RWPE2 (cell line): ENCODE measurements around the gene SPDYE4.

Experiments
- ATAC-seq: fragments of 200-7000 bp; cut with Tn5 transposase; 3 replicates; pipeline ENCODE4 v1.9.1; 2021; ENCODE audit warnings: low read depth
- DNase-seq: peaks from one replicate; pipeline ENCODE4 v3.0.0-alpha.2; 2020; ENCODE audit warnings: low spot score
- H3K27ac ChIP-seq: fragments of 450-650 bp; 2 replicates; pipeline ENCODE4 v1.5.1; 2017; ENCODE audit warnings: mild to moderate bottlenecking; ENCODE audit not compliant: poor library complexity, severe bottlenecking
- H3K27me3 ChIP-seq: fragments of 250-450 bp; sonication (Bioruptor Pico); 2 replicates; pipeline ENCODE4 v1.5.1; 2021; ENCODE audit warnings: mild to moderate bottlenecking, moderate library complexity; ENCODE audit not compliant: insufficient read depth, poor library complexity, severe bottlenecking
- H3K36me3 ChIP-seq: fragments of 250-450 bp; sonication (Bioruptor Pico); 2 replicates; pipeline ENCODE4 v1.5.1; 2020; ENCODE audit warnings: low read depth, mild to moderate bottlenecking, moderate library complexity
- H3K4me1 ChIP-seq: fragments of 250-450 bp; sonication (Bioruptor Pico); 2 replicates; pipeline ENCODE4 v1.5.1; 2021; ENCODE audit warnings: mild to moderate bottlenecking, moderate library complexity; ENCODE audit not compliant: insufficient read depth, poor library complexity, severe bottlenecking
- H3K4me3 ChIP-seq: fragments of 250-450 bp; sonication (Bioruptor Pico); 2 replicates; pipeline ENCODE4 v1.5.1; 2021; ENCODE audit warnings: mild to moderate bottlenecking, moderate library complexity; ENCODE audit not compliant: severe bottlenecking
- H3K9me3 ChIP-seq: fragments of 250-450 bp; sonication (Bioruptor Pico); 2 replicates; pipeline ENCODE4 v1.5.1; 2021; ENCODE audit warnings: mild to moderate bottlenecking, moderate library complexity; ENCODE audit not compliant: severe bottlenecking
- TF ChIP-seq, protein P1 (sequence below): fragments of 450-650 bp; IDR thresholded peaks from one replicate; pipeline ENCODE4 v1.5.1; 2017; ENCODE audit warnings: mild to moderate bottlenecking, moderate library complexity; ENCODE audit not compliant: poor library complexity, severe bottlenecking

Gene SPDYE4

DNA sequence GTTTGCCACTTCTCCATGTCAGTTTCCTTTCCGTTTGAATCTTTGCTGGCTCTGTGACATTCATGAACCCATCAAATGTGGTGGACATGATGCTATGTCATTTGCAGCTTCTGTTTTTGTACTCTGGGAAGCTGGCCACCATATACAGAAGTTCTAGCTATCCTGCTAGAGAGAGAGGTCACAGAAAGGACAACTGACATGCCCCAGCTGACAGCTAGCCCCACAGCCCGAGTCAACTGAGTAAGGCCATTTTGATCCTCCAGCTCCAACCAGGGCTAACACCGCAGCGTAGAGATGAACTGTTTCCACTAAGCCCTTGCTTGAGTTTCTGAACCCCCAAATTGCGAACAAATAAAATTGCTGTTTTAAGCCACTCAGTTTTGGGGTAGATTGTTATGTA, 47.5 kb downstream of the SPDYE4 start:
- no peaks in the 10 kb centered on the region for H3K4me1 ChIP-seq
- no peak for ATAC-seq
- H3K36me3 ChIP-seq = no peaks in the 10 kb centered on the region
- no peak overlapping the region for H3K4me3 ChIP-seq
- H3K27ac ChIP-seq = no peak overlapping the region
- H3K27me3 ChIP-seq = no peaks in the 10 kb centered on the region
- TF ChIP-seq, protein P1, sequence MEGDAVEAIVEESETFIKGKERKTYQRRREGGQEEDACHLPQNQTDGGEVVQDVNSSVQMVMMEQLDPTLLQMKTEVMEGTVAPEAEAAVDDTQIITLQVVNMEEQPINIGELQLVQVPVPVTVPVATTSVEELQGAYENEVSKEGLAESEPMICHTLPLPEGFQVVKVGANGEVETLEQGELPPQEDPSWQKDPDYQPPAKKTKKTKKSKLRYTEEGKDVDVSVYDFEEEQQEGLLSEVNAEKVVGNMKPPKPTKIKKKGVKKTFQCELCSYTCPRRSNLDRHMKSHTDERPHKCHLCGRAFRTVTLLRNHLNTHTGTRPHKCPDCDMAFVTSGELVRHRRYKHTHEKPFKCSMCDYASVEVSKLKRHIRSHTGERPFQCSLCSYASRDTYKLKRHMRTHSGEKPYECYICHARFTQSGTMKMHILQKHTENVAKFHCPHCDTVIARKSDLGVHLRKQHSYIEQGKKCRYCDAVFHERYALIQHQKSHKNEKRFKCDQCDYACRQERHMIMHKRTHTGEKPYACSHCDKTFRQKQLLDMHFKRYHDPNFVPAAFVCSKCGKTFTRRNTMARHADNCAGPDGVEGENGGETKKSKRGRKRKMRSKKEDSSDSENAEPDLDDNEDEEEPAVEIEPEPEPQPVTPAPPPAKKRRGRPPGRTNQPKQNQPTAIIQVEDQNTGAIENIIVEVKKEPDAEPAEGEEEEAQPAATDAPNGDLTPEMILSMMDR = no peak
- peak; percentile 18 for DNase-seq
- no peaks in the 10 kb centered on the region for H3K9me3 ChIP-seq

DNA sequence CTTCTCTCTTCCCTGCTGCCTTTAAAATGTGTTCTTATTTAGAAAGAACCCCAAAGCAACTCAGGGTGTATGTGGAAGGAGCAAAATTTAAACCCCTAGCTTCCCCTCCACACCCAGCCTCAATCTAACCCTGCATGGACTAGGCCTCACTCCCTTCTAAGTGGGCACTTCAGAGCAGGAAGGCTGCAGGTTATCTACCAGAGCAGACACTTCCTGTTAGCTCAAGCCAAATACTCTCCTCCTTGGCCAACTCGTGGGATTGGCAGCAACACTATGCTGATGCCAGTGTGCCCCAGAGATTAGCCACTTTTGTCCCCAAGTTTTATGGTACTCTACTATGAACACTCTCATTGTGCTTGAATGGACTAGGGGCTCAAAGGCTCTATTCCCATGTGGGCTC, 49.3 kb downstream of the SPDYE4 start:
- H3K27ac ChIP-seq = no peak overlapping the region
- ATAC-seq = no peak
- TF ChIP-seq, protein P1 = no peak

DNA sequence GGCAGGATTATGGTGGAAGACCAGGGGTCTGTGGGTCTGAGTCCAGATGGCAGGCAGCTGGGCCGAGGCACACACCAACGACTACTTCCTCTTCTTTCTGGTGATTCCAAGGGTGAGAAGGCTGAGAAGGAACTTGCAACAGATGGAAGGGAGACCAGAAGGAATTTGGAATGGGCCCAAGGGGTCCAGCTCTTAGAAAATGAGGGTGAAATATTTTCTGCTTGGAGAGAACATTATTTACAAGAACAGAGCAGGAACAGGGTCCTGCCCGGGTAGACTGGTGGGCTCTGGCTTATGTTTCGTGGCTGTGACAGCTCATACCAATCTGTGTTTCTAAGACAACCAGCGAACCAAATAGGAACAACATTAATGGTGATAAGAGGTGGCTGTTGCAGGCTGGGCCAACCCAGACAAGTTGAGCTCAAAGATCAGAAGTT, 50.3 kb downstream of the SPDYE4 start:
- H3K4me3 ChIP-seq = no peak overlapping the region
- TF ChIP-seq, protein P1 = no peak
- ATAC-seq = no peak
- no peaks in the 10 kb centered on the region for H3K4me1 ChIP-seq
- no peaks in the 10 kb centered on the region for H3K36me3 ChIP-seq
- H3K27ac ChIP-seq = no peak overlapping the region
- no peaks in the 10 kb centered on the region for H3K9me3 ChIP-seq
- H3K27me3 ChIP-seq = no peaks in the 10 kb centered on the region
- DNase-seq = peak; percentile 16

More for the DNA sequence above, 49.3 kb downstream of the SPDYE4 start:
- Histone ChIP-seq H3K4me3 (no peak overlapping the region), H3K4me1 (no peaks in the 10 kb centered on the region), H3K27me3 (no peaks in the 10 kb centered on the region), H3K9me3 (no peaks in the 10 kb centered on the region), H3K36me3 (no peaks in the 10 kb centered on the region)
- no peak for DNase-seq

DNA sequence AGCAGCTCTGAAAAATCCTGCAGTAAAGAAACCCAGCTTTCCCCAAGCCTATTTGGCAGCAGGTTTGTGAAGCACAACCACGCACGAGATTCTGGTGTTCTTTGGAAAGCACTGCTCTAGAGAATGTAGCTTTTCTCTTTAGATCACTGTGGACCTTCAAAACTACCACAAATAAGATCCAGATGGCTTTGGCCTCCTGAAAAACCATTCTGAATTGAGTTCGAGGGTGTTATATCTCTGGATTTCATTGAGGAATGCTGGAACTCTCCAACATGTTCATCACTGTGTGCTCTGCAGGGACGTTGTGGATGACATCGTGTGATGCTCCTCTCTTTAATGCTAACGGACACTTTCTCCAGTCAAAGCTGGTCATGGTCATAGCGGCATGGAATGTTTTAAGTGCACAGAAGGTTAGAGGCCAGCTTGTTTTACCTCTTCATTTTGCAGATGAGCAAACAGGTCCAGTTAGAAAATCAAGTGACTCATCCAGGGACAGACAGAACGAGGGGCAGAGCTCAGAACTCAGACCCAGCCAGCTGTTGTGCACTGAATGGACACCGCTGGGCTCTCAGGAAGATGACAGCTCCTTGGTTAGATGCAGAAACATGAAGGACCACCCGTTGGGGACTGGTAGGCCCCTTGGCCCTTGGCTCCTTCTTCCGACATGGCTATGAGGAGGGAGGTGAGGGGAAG, 50.9 kb downstream of the SPDYE4 start:
- Histone ChIP-seq H3K27ac (no peak overlapping the region), H3K4me3 (no peak overlapping the region), H3K27me3 (no peaks in the 10 kb centered on the region), H3K36me3 (no peaks in the 10 kb centered on the region), H3K9me3 (no peaks in the 10 kb centered on the region), H3K4me1 (no peaks in the 10 kb centered on the region)
- TF ChIP-seq, protein P1 = no peak
- DNase-seq = no peak
- ATAC-seq = no peak

GRCh38 chr17:8706431-8706830, 51.9 kb downstream of the SPDYE4 start:
- Histone ChIP-seq H3K9me3 (no peaks in the 10 kb centered on the region), H3K4me3 (no peak overlapping the region), H3K27me3 (no peaks in the 10 kb centered on the region), H3K4me1 (no peaks in the 10 kb centered on the region), H3K36me3 (no peaks in the 10 kb centered on the region), H3K27ac (no peak overlapping the region)
- ATAC-seq = no peak
- TF ChIP-seq, protein P1 = no peak
- no peak for DNase-seq
